Hematopoietic multipotent progenitor cell treated with erythropoietin and hydrocortisone succinate and interleukin-3 and kit ligand, for 17 days (in vitro differentiated cells): ENCODE results near the gene CCDC86.

ENCODE experiments used
- DNase-seq: peaks from one replicate; pipeline ENCODE4 v3.0.0-alpha.2; 2015; ENCODE audit warnings: low spot score

CCDC86 gene

GRCh38 chr11:60891103-60891741, 49.3 kb downstream of the CCDC86 start:
- peak; percentile 58 for DNase-seq

- DNase-seq, result no peak
Measured at GRCh38 chr11:60895687-60896086, 53.8 kb downstream of the CCDC86 start.

- no peak for DNase-seq
Measured at GRCh38 chr11:60897496-60897895, 55.6 kb downstream of the CCDC86 start.

- DNase-seq, result peak; percentile 89
Measured at GRCh38 chr11:60899046-60899936, 57.4 kb downstream of the CCDC86 start.

GRCh38 chr11:60899977-60900376, 58.1 kb downstream of the CCDC86 start:
- no peak for DNase-seq
